SK-N-SH (cell line): ENCODE measurements around the gene CACNA2D3. TPM values are rescaled to one million over a fixed set of nuclear protein-coding genes. Genes with fewer than 3 reads are reported as not detected.

Source experiments
- CTCF ChIA-PET: fragments of 300-600, 350-600 bp; formaldehyde crosslinking; extraction: SDS; loops from one replicate; lab custom pipeline; 2021; lab: Yijun Ruan, JAX
- POLR2A ChIA-PET: fragments of 350-600 bp; sonication (Branson Sonifier 250); formaldehyde crosslinking; extraction: SDS; loops from one replicate; lab custom pipeline; 2020; ENCODE audit warnings: antibody characterized with exemption, inconsistent platforms; lab: Yijun Ruan, JAX
- DNase-seq: peaks from one replicate; pipeline ENCODE4 v3.0.0; 2012
- H2AFZ ChIP-seq: fragments of 200-600 bp; sonication (generic); 2 replicates; pipeline ENCODE4 v1.8.1; 2016; ENCODE audit warnings: antibody characterized with exemption, mild to moderate bottlenecking, low read depth
- H3F3A ChIP-seq: fragments of 200-600 bp; sonication (generic); replicated peaks from 2 replicates; pipeline ENCODE3; 2016; ENCODE audit warnings: antibody characterized with exemption, mild to moderate bottlenecking; ENCODE audit not compliant: insufficient read depth
- H3K27ac ChIP-seq, 2 experiments: fragments of 200-500 bp in 1 of 2; fragments of 200-600 bp in 1 of 2; sonication (Bioruptor generic) in 1 of 2; sonication (generic), shearing (Covaris generic) in 1 of 2; 2 replicates each; pipeline versions ENCODE4 v1.5.1 to v1.6.1; 2014 to 2016; ENCODE audit warnings: low read depth in 2 of 2, inconsistent platforms in 1 of 2, low read length in 1 of 2, mild to moderate bottlenecking in 1 of 2, mixed read lengths in 1 of 2
- H3K27me3 ChIP-seq: fragments of 200-600 bp; sonication (generic), shearing (Covaris generic); 2 replicates; pipeline ENCODE4 v1.6.1; 2016; ENCODE audit warnings: mixed run types; ENCODE audit not compliant: insufficient read depth
- H3K36me3 ChIP-seq, 2 experiments: fragments of 200-500 bp in 1 of 2; fragments of 200-600 bp in 1 of 2; sonication (Bioruptor generic) in 1 of 2; sonication (generic) in 1 of 2; replicated peaks in 1 of 2; 2 replicates each; pipeline versions ENCODE3 to v1.5.1; 2014 to 2016; ENCODE audit warnings: low read length in 1 of 2, mild to moderate bottlenecking in 1 of 2; ENCODE audit not compliant: insufficient read depth in 2 of 2, control insufficient read depth in 1 of 2
- H3K4me1 ChIP-seq, 2 experiments: fragments of 200-500 bp in 1 of 2; fragments of 200-600 bp in 1 of 2; sonication (Bioruptor generic) in 1 of 2; sonication (generic), shearing (Covaris generic) in 1 of 2; 2 replicates each; pipeline versions ENCODE4 v1.5.1 to v1.6.1; 2014 to 2016; ENCODE audit warnings: low read depth in 1 of 2, low read length in 1 of 2, mixed run types in 1 of 2; ENCODE audit not compliant: insufficient read depth in 2 of 2, control insufficient read depth in 1 of 2
- H3K4me2 ChIP-seq: fragments of 200-600 bp; sonication (generic), shearing (Covaris generic); 2 replicates; pipeline ENCODE4 v1.6.1; 2017; ENCODE audit warnings: mixed run types
- H3K4me3 ChIP-seq, 2 experiments: fragments of 200-500 bp in 1 of 2; fragments of 200-600 bp in 1 of 2; sonication (Bioruptor generic) in 1 of 2; sonication (generic), shearing (Covaris generic) in 1 of 2; 2 replicates each; pipeline versions ENCODE4 v1.5.1 to v1.8.1; 2014 to 2016; ENCODE audit warnings: low read depth in 2 of 2, inconsistent platforms in 1 of 2, low read length in 1 of 2, mild to moderate bottlenecking in 1 of 2, mixed read lengths in 1 of 2, moderate library complexity in 1 of 2
- H3K79me2 ChIP-seq: fragments of 200-600 bp; sonication (generic); 2 replicates; pipeline ENCODE4 v1.8.1; 2017; ENCODE audit warnings: mild to moderate bottlenecking; ENCODE audit not compliant: insufficient read depth
- H3K9ac ChIP-seq: fragments of 200-600 bp; sonication (generic); 2 replicates; pipeline ENCODE4 v1.6.1; 2017; ENCODE audit warnings: mixed run types
- H3K9me2 ChIP-seq: fragments of 200-600 bp; sonication (generic); 2 replicates; pipeline ENCODE4 v1.6.1; 2017; ENCODE audit warnings: mixed run types
- H3K9me3 ChIP-seq: fragments of 200-600 bp; sonication (generic); 2 replicates; pipeline ENCODE4 v1.6.1; 2017; ENCODE audit warnings: mixed run types, mild to moderate bottlenecking, moderate library complexity
- H4K20me1 ChIP-seq: fragments of 200-600 bp; sonication (generic); 2 replicates; pipeline ENCODE4 v1.6.1; 2017; ENCODE audit warnings: mild to moderate bottlenecking, mixed run types; ENCODE audit not compliant: insufficient read depth
- EP300 ChIP-seq, 2 experiments: IDR thresholded peaks; 2 replicates each; pipeline versions ENCODE4 v1.4.0 to v1.6.1; 2012; ENCODE audit warnings: borderline replicate concordance in 1 of 2, low read depth in 1 of 2, low read length in 1 of 2
- EZH2phosphoT487 ChIP-seq: fragments of 200-600 bp; sonication (generic); IDR thresholded peaks from 2 replicates; pipeline ENCODE4 v1.6.1; 2017; ENCODE audit warnings: low read depth, mixed run types, mild to moderate bottlenecking, antibody characterized with exemption, moderate library complexity, borderline replicate concordance
- FOSL2 ChIP-seq: IDR thresholded peaks from 2 replicates; pipeline ENCODE4 v1.4.0; 2012; ENCODE audit warnings: low read depth, mild to moderate bottlenecking, moderate library complexity, borderline replicate concordance
- FOXJ3 ChIP-seq: sonication (generic); formaldehyde crosslinking; IDR thresholded peaks from 2 replicates; pipeline ENCODE4 v1.5.1; 2020; ENCODE audit warnings: mild to moderate bottlenecking, missing genetic modification reagents
- FOXM1 ChIP-seq: IDR thresholded peaks from 2 replicates; pipeline ENCODE4 v1.4.0; 2012; ENCODE audit warnings: low read depth, mild to moderate bottlenecking
- GABPA ChIP-seq: IDR thresholded peaks from 2 replicates; pipeline ENCODE4 v1.4.0; 2012; ENCODE audit warnings: low read depth, mild to moderate bottlenecking
- JUND ChIP-seq: IDR thresholded peaks from 2 replicates; pipeline ENCODE4 v1.4.0; 2012
- MAX ChIP-seq: IDR thresholded peaks from 2 replicates; pipeline ENCODE4 v1.4.0; 2012; ENCODE audit warnings: low read depth
- MEF2A ChIP-seq: IDR thresholded peaks from 2 replicates; pipeline ENCODE4 v1.4.0; 2012; ENCODE audit warnings: low read depth, borderline replicate concordance
- NFIC ChIP-seq: IDR thresholded peaks from 2 replicates; pipeline ENCODE4 v1.4.0; 2012; ENCODE audit warnings: borderline replicate concordance
- RAD21 ChIP-seq: IDR thresholded peaks from 2 replicates; pipeline ENCODE4 v1.6.1; 2012; ENCODE audit warnings: mild to moderate bottlenecking, low read length
- RFX5 ChIP-seq: IDR thresholded peaks from 2 replicates; pipeline ENCODE4 v1.6.1; 2012; ENCODE audit warnings: mild to moderate bottlenecking, improper control_type of control experiment, low read length
- SIN3A ChIP-seq: IDR thresholded peaks from 2 replicates; pipeline ENCODE4 v1.6.1; 2012; ENCODE audit warnings: low read depth, mild to moderate bottlenecking, low read length, moderate library complexity, borderline replicate concordance
- TEAD4 ChIP-seq: IDR thresholded peaks from 2 replicates; pipeline ENCODE4 v1.4.0; 2012; ENCODE audit warnings: mild to moderate bottlenecking, borderline replicate concordance; ENCODE audit not compliant: insufficient read depth
- WGBS: methylation state at CpG from one replicate; pipeline ENCODE4 v1.1.6; 2017; ENCODE audit warnings: low lambda C conversion rate; 5-methylcytosine and 5-hydroxymethylcytosine counted together
- polyA plus RNA-seq, 3 experiments: library from polyadenylated mRNA; depleted of rRNA; stranded (reverse); fragments of >200 nt; gene quantifications; 2 replicates each; pipeline ENCODE4 v1.2.3, GENCODE V29; 2012
- TF ChIP-seq, protein P1 (sequence below): fragments of 150-350 bp; IDR thresholded peaks from 2 replicates; pipeline ENCODE4 v1.6.1; 2017; ENCODE audit warnings: antibody characterized with exemption, low read length, low read depth, borderline replicate concordance
- TF ChIP-seq, protein P2 (sequence below): IDR thresholded peaks from 2 replicates; pipeline ENCODE4; 2012
- TF ChIP-seq, protein P3 (sequence below): IDR thresholded peaks from 2 replicates; pipeline ENCODE4 v1.4.0; 2012; ENCODE audit warnings: low read depth, borderline replicate concordance

Gene CACNA2D3
- polyA plus RNA-seq, 1 of the 3 experiments (the other 2 are of a cell fraction) = 0.15 TPM

GRCh38 chr3:54073386-54073785 lies 49.0 kb upstream of the CACNA2D3 start (continued):
- TF ChIP-seq, protein P1, sequence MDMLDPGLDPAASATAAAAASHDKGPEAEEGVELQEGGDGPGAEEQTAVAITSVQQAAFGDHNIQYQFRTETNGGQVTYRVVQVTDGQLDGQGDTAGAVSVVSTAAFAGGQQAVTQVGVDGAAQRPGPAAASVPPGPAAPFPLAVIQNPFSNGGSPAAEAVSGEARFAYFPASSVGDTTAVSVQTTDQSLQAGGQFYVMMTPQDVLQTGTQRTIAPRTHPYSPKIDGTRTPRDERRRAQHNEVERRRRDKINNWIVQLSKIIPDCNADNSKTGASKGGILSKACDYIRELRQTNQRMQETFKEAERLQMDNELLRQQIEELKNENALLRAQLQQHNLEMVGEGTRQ = no peak
- TF ChIP-seq GABPA = no peak
- no peak for TF ChIP-seq NFIC
- TF ChIP-seq FOXM1 = no peak
- TF ChIP-seq, protein P2, sequence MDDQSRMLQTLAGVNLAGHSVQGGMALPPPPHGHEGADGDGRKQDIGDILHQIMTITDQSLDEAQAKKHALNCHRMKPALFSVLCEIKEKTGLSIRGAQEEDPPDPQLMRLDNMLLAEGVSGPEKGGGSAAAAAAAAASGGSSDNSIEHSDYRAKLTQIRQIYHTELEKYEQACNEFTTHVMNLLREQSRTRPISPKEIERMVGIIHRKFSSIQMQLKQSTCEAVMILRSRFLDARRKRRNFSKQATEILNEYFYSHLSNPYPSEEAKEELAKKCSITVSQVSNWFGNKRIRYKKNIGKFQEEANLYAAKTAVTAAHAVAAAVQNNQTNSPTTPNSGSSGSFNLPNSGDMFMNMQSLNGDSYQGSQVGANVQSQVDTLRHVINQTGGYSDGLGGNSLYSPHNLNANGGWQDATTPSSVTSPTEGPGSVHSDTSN = no peak
- TF ChIP-seq TEAD4 = no peak
- no peak for TF ChIP-seq EZH2phosphoT487
- TF ChIP-seq RFX5 = no peak
- TF ChIP-seq MAX = no peak
- TF ChIP-seq, all 33 proteins: peak for 0

- CTCF ChIA-PET = no interaction called here
- 38% methylated on average over 4 of the region's 4 CpGs for WGBS
- Histone ChIP-seq H3K4me2 (no peak overlapping the region), H3K4me3 (no peak overlapping the region)
- TF ChIP-seq FOXJ3 (no peak), MEF2A (no peak), EP300 (IDR thresholded peaks at IDR 0.05; ENCODE audit: borderline replicate concordance in 1 of 2, low read depth in 1 of 2, low read length in 1 of 2) (no peak), FOSL2 (no peak), RAD21 (no peak), SIN3A (no peak), JUND (no peak)
- TF ChIP-seq, protein P1 = no peak
- TF ChIP-seq, protein P3, sequence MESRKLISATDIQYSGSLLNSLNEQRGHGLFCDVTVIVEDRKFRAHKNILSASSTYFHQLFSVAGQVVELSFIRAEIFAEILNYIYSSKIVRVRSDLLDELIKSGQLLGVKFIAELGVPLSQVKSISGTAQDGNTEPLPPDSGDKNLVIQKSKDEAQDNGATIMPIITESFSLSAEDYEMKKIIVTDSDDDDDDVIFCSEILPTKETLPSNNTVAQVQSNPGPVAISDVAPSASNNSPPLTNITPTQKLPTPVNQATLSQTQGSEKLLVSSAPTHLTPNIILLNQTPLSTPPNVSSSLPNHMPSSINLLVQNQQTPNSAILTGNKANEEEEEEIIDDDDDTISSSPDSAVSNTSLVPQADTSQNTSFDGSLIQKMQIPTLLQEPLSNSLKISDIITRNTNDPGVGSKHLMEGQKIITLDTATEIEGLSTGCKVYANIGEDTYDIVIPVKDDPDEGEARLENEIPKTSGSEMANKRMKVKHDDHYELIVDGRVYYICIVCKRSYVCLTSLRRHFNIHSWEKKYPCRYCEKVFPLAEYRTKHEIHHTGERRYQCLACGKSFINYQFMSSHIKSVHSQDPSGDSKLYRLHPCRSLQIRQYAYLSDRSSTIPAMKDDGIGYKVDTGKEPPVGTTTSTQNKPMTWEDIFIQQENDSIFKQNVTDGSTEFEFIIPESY = no peak
- TF ChIP-seq, all 33 proteins: peak for 0
- Histone ChIP-seq H3K9me2 (no peaks in the 10 kb centered on the region), H3K36me3 (no peaks in the 10 kb centered on the region), H3K9ac (no peak overlapping the region), H3F3A (no peaks in the 10 kb centered on the region), H3K27ac (no peak overlapping the region), H2AFZ (no peak overlapping the region), H3K4me1 (no peaks in the 10 kb centered on the region), H3K9me3 (no peaks in the 10 kb centered on the region), H3K27me3 (no peaks in the 10 kb centered on the region), H3K79me2 (no peaks in the 10 kb centered on the region), H4K20me1 (no peaks in the 10 kb centered on the region)
- POLR2A ChIA-PET = no interaction called here
- no peak for DNase-seq
Measured at GRCh38 chr3:54079314-54079713, 43.0 kb upstream of the CACNA2D3 start.
